HCT116 (cell line): ENCODE measurements around the gene SLC16A3. TPM values are rescaled to one million over a fixed set of nuclear protein-coding genes. Genes with fewer than 3 reads are reported as not detected.

Source experiments
- ATAC-seq: fragments of 200-7000 bp; cut with Tn5 transposase; 2 replicates; pipeline ENCODE4 v1.9.1; 2020; ENCODE audit warnings: mild to moderate bottlenecking, moderate library complexity
- BruUV-seq: library from RNA; stranded (reverse); fragments of 400-500 nt; replicated peaks from 2 replicates; lab custom pipeline; 2021; lab: Mats Ljungman, UMichigan
- CTCF ChIA-PET: fragments of 300-600 bp; sonication (Branson Sonifier 250); formaldehyde crosslinking; loops from one replicate; lab custom pipeline; 2021; ENCODE audit warnings: antibody characterized with exemption; lab: Charles Lee
- POLR2A ChIA-PET: fragments of 300-600, 350-600 bp; sonication (Branson Sonifier 250); formaldehyde crosslinking; loops from one replicate; lab custom pipeline; 2021; ENCODE audit warnings: antibody characterized with exemption; lab: Charles Lee
- RAD21 ChIA-PET, 2 experiments: fragments of 300-600 bp; sonication (Branson Sonifier 250); formaldehyde crosslinking; loops; one replicate each; lab custom pipeline; 2023; ENCODE audit warnings: low total read pairs in 2 of 2; ENCODE audit not compliant: uncharacterized antibody in 2 of 2, unreplicated experiment in 2 of 2, low non-redundant PET in 1 of 2; lab: Charles Lee
- DNase-seq: peaks from one replicate; pipeline ENCODE4 v3.0.0-alpha.2; 2010; ENCODE audit warnings: low read depth, low spot score
- H2AFZ ChIP-seq: fragments of 200-600 bp; shearing (Covaris generic), sonication (generic); 2 replicates; pipeline ENCODE4 v1.6.1; 2017; ENCODE audit warnings: low read depth, mixed run types, mixed read lengths, antibody characterized with exemption, low read length; ENCODE audit not compliant: poor library complexity, severe bottlenecking
- H3K27ac ChIP-seq: 2 replicates; pipeline ENCODE4 v1.5.1; 2012; ENCODE audit warnings: low read depth, low read length
- H3K27me3 ChIP-seq: fragments of 200-600 bp; sonication (generic); 2 replicates; pipeline ENCODE4 v1.6.1; 2016; ENCODE audit warnings: mixed run types, low read length, mixed read lengths; ENCODE audit not compliant: insufficient read depth
- H3K36me3 ChIP-seq, 2 experiments: fragments of 200-500 bp in 1 of 2; fragments of 200-600 bp in 1 of 2; sonication (Bioruptor generic) in 1 of 2; sonication (generic) in 1 of 2; 2 replicates each; pipeline versions ENCODE4 v1.5.1 to v1.6.1; 2014 to 2016; ENCODE audit warnings: low read length in 2 of 2, inconsistent platforms in 1 of 2, mixed read lengths in 1 of 2, mixed run types in 1 of 2; ENCODE audit not compliant: insufficient read depth in 2 of 2, control insufficient read depth in 1 of 2
- H3K4me1 ChIP-seq, 2 experiments: fragments of 200-600 bp in 1 of 2; sonication (generic) in 1 of 2; 2 replicates each; pipeline versions ENCODE4 v1.5.1 to v1.6.1; 2012 to 2017; ENCODE audit warnings: low read length in 2 of 2, inconsistent platforms in 1 of 2, mild to moderate bottlenecking in 1 of 2, mixed read lengths in 1 of 2, mixed run types in 1 of 2, moderate library complexity in 1 of 2; ENCODE audit not compliant: insufficient read depth in 2 of 2, control insufficient read depth in 1 of 2
- H3K4me2 ChIP-seq: fragments of 200-600 bp; sonication (generic); 2 replicates; pipeline ENCODE4 v1.6.1; 2017; ENCODE audit warnings: mixed run types, low read length, mixed read lengths
- H3K4me3 ChIP-seq, 2 experiments: fragments of 200-600 bp in 1 of 2; sonication (generic) in 1 of 2; replicated peaks in 1 of 2; 2 replicates each; pipeline ENCODE4 v1.5.1; 2011 to 2016; ENCODE audit warnings: low read length in 2 of 2, control low read depth in 1 of 2, low read depth in 1 of 2, mild to moderate bottlenecking in 1 of 2, mixed read lengths in 1 of 2, mixed run types in 1 of 2
- H3K79me2 ChIP-seq: fragments of 200-600 bp; sonication (generic); 2 replicates; pipeline ENCODE4 v1.6.1; 2017; ENCODE audit warnings: mild to moderate bottlenecking, mixed run types, low read length, moderate library complexity, mixed read lengths; ENCODE audit not compliant: insufficient read depth
- H3K9ac ChIP-seq: fragments of 200-600 bp; sonication (generic); 2 replicates; pipeline ENCODE4 v1.6.1; 2016; ENCODE audit warnings: low read length, mixed read lengths
- H3K9me2 ChIP-seq: fragments of 200-600 bp; sonication (generic), shearing (Covaris generic); 2 replicates; pipeline ENCODE4 v1.6.1; 2017; ENCODE audit warnings: mixed run types, mild to moderate bottlenecking, moderate library complexity; ENCODE audit not compliant: insufficient read depth
- H3K9me3 ChIP-seq, 2 experiments: fragments of 200-500 bp in 1 of 2; fragments of 200-600 bp in 1 of 2; sonication (Bioruptor generic) in 1 of 2; sonication (generic) in 1 of 2; 2 replicates each; pipeline ENCODE4 v1.6.1; 2014 to 2017; ENCODE audit warnings: low read length in 2 of 2, mixed read lengths in 2 of 2, inconsistent platforms in 1 of 2, low read depth in 1 of 2, mild to moderate bottlenecking in 1 of 2, mixed run types in 1 of 2, moderate library complexity in 1 of 2; ENCODE audit not compliant: control insufficient read depth in 1 of 2, insufficient read depth in 1 of 2
- H4K20me1 ChIP-seq: fragments of 200-600 bp; sonication (generic), shearing (Covaris generic); 2 replicates; pipeline ENCODE4 v1.6.1; 2017; ENCODE audit warnings: mixed run types, mild to moderate bottlenecking, moderate library complexity; ENCODE audit not compliant: insufficient read depth
- FOSL1 ChIP-seq: IDR thresholded peaks from 2 replicates; pipeline ENCODE4 v1.6.1; 2012; ENCODE audit warnings: low read depth
- JUND ChIP-seq: IDR thresholded peaks from 2 replicates; pipeline ENCODE4 v1.6.1; 2012
- SIN3A ChIP-seq: IDR thresholded peaks from 2 replicates; pipeline ENCODE4 v1.6.1; 2012; ENCODE audit warnings: low read depth
- TCF7L2 ChIP-seq: IDR thresholded peaks from 2 replicates; pipeline ENCODE4 v1.7.0; 2011; ENCODE audit warnings: borderline replicate concordance, inconsistent platforms; ENCODE audit not compliant: insufficient read depth, insufficient read length; ENCODE audit errors: extremely low read depth
- YY1 ChIP-seq: IDR thresholded peaks from 2 replicates; pipeline ENCODE4 v1.6.1; 2011; ENCODE audit warnings: low read length, low read depth, moderate library complexity, mild to moderate bottlenecking; ENCODE audit not compliant: insufficient replicate concordance; ENCODE audit errors: extremely low read depth
- ZFX ChIP-seq: fragments of 450-650 bp; IDR thresholded peaks from 2 replicates; pipeline ENCODE4 v1.6.1; 2017
- intact Hi-C: fragments of 100-400 bp; cut with micrococcal nuclease; formaldehyde crosslinking; loops from 2 replicates; pipeline ENCODE4 v1.10.0; 2022
- total RNA-seq: library from RNA; stranded (reverse); gene quantifications from one replicate; pipeline ENCODE4 v1.2.1, GENCODE V29; 2021; ENCODE audit not compliant: unreplicated experiment
- TF ChIP-seq, protein P1 (sequence below): IDR thresholded peaks from 2 replicates; pipeline ENCODE4 v1.6.1; 2012
- TF ChIP-seq, protein P2 (sequence below): IDR thresholded peaks from 2 replicates; pipeline ENCODE4 v1.6.1; 2012; ENCODE audit warnings: low read depth
- TF ChIP-seq, protein P3 (sequence below): IDR thresholded peaks from 2 replicates; pipeline ENCODE4 v1.6.1; 2012

The SLC16A3 gene
- total RNA-seq, 1 experiment from 2014 or later: 445 TPM

DNA sequence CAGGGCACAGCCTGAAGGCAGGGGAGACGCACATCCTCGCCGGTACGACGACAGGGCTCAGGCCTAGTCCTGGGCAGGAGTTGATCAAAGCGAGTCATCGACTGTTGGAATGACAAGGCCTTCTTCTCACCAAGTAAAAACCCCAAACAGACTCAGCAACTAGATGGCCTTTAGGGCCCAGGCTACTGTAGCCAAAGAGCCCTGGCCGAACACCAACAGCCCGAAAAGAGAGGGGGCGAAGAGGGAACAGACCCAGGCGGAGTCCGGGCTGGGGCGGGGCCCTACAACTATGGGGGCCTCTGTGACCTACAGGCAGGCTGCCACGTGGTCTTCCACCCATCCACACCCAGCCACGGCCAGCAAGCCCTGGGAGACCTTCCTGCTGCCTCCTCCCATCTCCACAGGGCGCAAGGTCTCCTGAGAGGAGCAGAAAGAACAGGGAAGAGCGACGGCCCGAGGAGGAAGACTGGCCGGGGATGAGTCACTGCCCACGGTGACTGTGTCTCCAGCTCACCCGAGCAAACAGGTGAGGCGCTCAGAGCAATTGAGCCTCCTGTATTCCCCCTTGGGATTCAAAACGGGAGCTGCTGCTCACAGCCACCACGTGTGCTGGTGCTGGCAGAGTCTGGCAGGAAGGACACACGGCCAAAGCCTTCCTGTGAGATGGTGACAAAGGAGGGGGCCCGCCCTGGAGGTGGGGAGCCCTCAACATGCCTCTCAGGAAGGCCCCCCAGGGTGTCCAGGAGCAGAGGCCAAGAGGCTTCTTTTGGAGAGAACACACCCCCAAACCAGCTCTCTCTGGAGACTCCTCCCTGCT lies 17.7 kb downstream of the SLC16A3 start:
- H3K79me2 ChIP-seq: peaks cover 81% of the 10 kb centered on the region
- peak; percentile 68 for ATAC-seq

More for the DNA sequence above, 17.7 kb downstream of the SLC16A3 start:
- H3K9me3 ChIP-seq: no peaks in the 10 kb centered on the region
- TF ChIP-seq, protein P1, sequence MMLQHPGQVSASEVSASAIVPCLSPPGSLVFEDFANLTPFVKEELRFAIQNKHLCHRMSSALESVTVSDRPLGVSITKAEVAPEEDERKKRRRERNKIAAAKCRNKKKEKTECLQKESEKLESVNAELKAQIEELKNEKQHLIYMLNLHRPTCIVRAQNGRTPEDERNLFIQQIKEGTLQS: no peak
- peak; percentile 75 for TF ChIP-seq FOSL1
- peak; percentile 57; the same call in 1 of the 2 replicates for TF ChIP-seq SIN3A
- no peak for TF ChIP-seq TCF7L2
- TF ChIP-seq JUND: peak; percentile 74
- TF ChIP-seq ZFX: 0 out of 2 replicates have a peak, but pooled peaks have one; percentile 24
- no peak for TF ChIP-seq YY1
- TF ChIP-seq, protein P2, sequence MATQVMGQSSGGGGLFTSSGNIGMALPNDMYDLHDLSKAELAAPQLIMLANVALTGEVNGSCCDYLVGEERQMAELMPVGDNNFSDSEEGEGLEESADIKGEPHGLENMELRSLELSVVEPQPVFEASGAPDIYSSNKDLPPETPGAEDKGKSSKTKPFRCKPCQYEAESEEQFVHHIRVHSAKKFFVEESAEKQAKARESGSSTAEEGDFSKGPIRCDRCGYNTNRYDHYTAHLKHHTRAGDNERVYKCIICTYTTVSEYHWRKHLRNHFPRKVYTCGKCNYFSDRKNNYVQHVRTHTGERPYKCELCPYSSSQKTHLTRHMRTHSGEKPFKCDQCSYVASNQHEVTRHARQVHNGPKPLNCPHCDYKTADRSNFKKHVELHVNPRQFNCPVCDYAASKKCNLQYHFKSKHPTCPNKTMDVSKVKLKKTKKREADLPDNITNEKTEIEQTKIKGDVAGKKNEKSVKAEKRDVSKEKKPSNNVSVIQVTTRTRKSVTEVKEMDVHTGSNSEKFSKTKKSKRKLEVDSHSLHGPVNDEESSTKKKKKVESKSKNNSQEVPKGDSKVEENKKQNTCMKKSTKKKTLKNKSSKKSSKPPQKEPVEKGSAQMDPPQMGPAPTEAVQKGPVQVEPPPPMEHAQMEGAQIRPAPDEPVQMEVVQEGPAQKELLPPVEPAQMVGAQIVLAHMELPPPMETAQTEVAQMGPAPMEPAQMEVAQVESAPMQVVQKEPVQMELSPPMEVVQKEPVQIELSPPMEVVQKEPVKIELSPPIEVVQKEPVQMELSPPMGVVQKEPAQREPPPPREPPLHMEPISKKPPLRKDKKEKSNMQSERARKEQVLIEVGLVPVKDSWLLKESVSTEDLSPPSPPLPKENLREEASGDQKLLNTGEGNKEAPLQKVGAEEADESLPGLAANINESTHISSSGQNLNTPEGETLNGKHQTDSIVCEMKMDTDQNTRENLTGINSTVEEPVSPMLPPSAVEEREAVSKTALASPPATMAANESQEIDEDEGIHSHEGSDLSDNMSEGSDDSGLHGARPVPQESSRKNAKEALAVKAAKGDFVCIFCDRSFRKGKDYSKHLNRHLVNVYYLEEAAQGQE: no peak
- TF ChIP-seq, protein P3, sequence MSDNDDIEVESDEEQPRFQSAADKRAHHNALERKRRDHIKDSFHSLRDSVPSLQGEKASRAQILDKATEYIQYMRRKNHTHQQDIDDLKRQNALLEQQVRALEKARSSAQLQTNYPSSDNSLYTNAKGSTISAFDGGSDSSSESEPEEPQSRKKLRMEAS: peak; percentile 85
- peak overlapping the region; percentile 75 for H3K27ac ChIP-seq
- H3K9ac ChIP-seq: peak overlapping the region; percentile 55
- H3K4me2 ChIP-seq: peak overlapping the region; percentile 70
- no peaks in the 10 kb centered on the region for H3K9me2 ChIP-seq
- peaks cover 47 to 89% of the 10 kb centered on the region in 2 experiments for H3K36me3 ChIP-seq
- ChIA-PET POLR2A (interaction anchor here (0.9 to 1.3 kb wide), 3 partner anchors 10 to 46 kb away, joined by 3 to 5 read pairs (median 5); no protein-coding TSS in a partner anchor), CTCF (interaction anchor here (0.8 to 1.2 kb wide), 3 partner anchors 10 to 54 kb away, joined by 3 to 6 read pairs (median 4); no protein-coding TSS in a partner anchor), RAD21 (no interaction called here)
- H3K4me1 ChIP-seq: peaks cover 15 to 43% of the 10 kb centered on the region in 2 experiments
- BruUV-seq: no TSS peak
- H4K20me1 ChIP-seq: peaks cover 24% of the 10 kb centered on the region; the same call in 1 of the 2 replicates
- DNase-seq: no peak
- no peak overlapping the region for H2AFZ ChIP-seq
- H3K4me3 ChIP-seq: 0 out of 4 replicates have a peak overlapping the region, but pooled peaks of 1 of the 2 experiments have one; percentile 0
- intact Hi-C loops: loop anchor here (1.0 kb wide), 1 partner anchor 168 kb away; no protein-coding TSS in a partner anchor
- H3K27me3 ChIP-seq: no peaks in the 10 kb centered on the region
